Stimulated activated CD8-positive, alpha-beta memory T cell treated with anti-CD3 and anti-CD28 coated beads, Interleukin-4, amount 100 ng/mL, for 24 hours (primary cell): ENCODE measurements around the gene IFNAR2.

Experiments used
- DNase-seq: peaks from one replicate; pipeline ENCODE4 v3.0.0-alpha.2; 2020; ENCODE audit warnings: low read depth

The IFNAR2 gene

GRCh38 chr21:33229784-33230544 is at the start of gene IFNAR2:
IFNAR2 (plus strand) TSS chr21:33229938; CDS start chr21:33241923, 11,985 bp downstream.
- DNase-seq = peak; percentile 70

GRCh38 chr21:33185852-33186251 is 43.9 kb upstream of the IFNAR2 start:
- DNase-seq = no peak

DNA sequence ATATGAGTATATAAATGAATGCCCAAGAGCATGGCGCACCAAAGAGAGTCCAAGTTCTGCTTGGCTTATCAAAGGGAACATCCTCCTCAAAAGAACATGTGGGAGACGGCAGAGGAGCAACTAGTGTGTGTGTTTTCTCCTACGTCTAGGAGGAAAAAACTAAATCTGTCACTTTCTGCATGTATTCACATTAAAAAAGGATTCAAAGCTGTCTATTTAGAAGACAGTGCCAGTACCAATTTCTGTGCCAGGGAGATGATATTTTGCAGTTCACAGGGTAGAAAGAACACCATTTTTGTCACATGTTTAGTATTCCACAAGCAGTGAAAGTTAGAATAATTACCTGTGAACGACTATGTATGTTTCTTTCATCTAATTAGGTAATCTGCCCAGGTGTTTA is 42.5 kb upstream of the IFNAR2 start:
- DNase-seq = no peak

DNA sequence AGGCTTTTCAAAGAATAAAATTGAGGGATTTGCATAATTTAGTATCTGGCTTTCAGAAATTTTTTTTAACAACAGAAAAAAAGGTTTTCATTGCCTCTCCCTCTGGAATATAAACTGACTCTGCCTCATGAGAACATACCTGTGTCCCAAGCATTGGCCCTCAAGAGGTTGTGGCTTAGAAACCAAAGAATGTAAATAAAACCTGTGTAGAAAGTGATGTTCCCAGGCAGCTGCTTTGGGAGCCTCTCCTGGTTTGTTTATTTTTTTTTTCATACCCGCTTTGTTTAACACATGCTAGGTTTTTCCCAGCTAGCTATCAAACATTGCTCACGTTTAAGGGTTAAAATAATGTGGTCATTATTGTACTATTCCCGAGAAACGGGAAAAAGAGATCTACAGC is 40.5 kb upstream of the IFNAR2 start:
- DNase-seq = no peak

DNA sequence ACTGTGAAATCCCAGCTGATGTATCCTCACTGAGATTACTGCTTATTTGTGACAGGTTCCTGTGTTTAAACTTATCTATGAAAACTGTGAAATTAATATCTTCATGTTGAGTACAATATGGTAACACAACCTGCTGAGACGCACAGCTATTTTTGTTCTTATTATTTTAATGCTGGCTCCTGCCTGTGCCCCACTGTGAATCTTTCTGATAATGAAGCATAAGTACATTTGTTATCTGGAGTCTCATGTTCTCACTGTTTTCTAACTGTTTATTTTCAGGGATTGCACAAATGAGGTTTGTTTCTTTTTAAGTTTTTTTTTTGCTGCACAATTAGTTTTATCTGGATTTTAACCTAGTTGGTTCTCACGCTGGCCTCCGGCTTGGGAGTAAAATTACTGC is 39.9 kb upstream of the IFNAR2 start:
- DNase-seq = no peak

GRCh38 chr21:33196941-33197374 is 32.8 kb upstream of the IFNAR2 start:
- no peak for DNase-seq

DNA sequence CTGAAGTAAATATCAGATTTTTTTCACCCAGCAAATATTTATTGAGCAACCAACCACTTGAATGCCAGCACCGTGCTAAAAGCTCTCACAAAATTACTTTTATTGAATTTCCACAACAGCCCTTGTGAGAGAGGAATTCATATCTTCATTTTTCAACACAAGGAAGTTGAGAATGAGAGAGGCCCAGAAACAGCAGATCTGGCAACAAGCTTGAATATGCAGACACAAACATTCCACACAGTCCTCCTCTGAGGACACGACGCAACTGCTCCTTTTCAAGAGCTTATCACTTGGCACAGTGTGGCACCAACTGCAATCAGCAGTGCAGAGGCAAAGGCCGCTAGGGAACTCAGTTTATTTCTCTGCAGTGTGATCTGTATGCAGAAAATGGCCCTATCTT is 32.2 kb upstream of the IFNAR2 start:
- no peak for DNase-seq

DNA sequence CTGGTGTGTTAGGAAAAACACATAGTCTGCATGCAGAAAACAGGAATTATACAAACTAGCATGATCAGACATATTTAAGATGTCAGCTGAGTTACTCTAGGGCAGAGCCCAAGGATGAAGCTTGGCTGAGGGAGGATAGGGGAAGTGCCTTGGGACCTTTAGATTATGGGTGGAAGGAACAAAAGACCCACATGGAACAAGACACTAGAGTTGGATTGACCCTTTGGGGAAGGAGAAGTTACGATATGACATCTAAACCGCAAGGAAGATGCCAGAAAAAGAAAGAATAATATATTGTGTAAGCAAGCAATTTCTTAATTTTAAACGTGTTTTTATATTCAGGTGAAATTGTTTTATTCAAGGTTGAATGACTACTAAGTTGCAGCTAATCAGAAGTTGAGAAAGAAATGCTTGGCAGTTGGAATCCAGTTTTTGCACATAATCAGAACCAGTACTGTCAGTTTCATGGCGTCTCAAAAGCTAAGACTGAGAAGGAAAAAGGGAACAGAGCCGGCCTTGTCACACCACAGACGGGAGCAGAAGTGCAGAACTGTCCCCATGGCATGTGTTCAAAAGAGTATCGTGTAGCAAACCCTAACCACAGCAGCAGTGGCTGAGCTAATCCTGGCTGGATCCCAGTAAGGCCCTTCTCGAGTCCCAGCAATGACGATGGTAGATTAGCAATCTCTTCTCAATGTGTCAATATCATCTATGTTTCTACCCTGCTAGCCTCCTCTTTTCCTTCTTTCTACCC is 31.2 kb upstream of the IFNAR2 start:
- DNase-seq = no peak

DNA sequence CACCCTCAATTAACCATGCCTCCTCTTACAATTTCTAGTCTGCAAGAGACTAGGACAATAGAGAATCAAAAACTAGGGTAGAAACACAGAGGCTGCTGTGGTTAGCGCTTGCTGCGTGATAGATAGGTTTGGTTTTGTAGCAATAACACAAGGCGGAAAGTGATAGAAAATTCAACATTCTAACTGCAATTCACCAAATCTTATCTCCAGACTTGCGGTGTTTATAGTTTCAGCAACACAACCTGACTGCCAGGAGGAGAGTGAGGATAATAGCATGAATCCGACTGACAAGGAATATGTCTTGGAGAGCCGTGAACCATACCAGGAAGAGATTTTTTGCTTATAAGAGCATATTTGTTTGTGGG is 30.7 kb upstream of the IFNAR2 start:
- no peak for DNase-seq

DNA sequence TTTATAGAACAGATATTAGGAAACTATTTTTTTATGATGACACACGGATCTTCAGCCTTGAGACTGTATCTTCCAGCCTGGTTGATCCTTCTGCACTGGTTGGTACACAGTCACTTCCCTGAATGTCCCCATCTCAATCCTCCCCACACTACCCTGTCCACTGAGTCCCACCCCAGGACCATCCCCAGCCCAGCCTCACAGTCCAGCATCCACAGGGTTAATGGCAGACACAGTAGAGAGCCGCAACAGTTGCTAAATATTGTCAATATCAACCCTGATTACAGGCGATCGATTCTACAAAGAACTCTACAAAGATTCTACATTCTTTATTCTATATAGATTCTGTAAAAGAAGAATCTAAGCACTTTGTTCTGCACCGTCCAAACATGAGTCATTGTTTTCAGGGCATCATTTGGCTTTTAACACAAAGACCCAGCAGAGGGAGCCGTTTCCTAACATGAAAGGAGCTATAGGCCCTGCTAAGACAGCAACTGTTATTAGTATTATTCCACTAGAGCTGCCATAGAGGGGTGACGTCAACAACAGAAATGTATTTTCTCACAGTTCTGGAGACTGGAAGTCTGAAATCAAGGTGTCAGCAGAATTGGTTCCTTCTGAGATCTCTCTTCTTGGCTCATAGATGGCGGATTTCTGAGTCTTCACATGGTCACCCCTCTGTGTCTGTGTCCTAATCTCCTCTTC is 30.1 kb upstream of the IFNAR2 start:
- peak; percentile 61 for DNase-seq

DNA sequence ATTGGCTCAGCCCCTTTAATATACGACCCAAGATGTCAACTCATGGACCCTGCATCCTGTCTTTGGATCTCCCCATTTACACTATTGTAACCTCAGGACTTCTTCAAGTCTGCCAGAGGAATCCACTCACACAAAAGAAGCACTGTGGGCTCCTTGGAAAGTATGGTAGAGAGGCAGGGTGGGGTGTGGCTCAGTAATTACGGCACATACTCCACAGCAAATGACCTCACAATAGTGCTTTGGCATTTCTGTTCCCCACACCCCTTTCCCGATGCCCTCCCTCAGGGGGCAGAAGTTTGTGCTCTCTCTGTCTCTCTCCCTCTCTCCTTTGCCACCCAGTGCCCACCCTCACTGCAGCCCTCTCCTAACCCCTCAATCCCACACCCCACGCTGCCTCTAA is 27.8 kb upstream of the IFNAR2 start:
- no peak for DNase-seq

- DNase-seq = no peak
These were observed 27.0 kb upstream of the IFNAR2 start for GRCh38 chr21:33202464-33203363.

DNA sequence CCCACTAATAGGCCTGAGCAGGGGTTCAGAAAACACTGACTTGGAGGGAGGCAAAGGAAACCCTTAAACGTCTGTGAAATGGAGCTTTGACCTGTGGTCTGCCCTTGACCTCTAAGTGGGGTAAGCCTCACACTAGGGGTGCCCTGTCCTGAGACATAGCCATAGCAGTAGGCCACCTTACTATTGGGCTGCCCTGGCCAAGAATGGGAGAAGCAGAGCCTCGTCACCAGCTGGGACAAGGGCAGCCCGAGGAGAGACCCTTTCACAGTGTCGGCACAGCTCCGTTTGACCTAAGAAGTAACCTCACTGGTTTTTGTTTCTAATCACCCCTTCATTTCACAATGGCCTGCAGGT is 26.4 kb upstream of the IFNAR2 start:
- DNase-seq = no peak

DNA sequence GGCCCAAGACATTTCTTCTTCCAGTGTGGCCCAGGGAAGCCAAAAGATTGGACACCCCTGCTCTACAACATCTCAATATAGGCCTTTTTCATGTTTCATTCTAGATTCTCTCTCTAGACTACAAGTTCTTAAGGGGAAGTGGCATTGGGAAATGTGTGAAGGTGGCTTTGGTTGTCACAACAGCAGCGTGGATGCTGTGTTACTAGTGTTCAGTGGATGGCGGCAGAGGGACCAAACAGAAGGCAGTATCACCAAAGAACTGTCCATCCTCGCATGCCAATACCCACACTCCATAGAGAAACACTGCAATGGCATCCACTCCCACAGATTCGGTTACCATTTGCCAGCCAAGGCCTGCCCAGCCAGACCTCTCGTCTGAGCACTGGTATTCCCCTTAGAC is 24.3 kb upstream of the IFNAR2 start:
- no peak for DNase-seq

GRCh38 chr21:33206771-33207281 is 22.9 kb upstream of the IFNAR2 start:
- DNase-seq = no peak

DNA sequence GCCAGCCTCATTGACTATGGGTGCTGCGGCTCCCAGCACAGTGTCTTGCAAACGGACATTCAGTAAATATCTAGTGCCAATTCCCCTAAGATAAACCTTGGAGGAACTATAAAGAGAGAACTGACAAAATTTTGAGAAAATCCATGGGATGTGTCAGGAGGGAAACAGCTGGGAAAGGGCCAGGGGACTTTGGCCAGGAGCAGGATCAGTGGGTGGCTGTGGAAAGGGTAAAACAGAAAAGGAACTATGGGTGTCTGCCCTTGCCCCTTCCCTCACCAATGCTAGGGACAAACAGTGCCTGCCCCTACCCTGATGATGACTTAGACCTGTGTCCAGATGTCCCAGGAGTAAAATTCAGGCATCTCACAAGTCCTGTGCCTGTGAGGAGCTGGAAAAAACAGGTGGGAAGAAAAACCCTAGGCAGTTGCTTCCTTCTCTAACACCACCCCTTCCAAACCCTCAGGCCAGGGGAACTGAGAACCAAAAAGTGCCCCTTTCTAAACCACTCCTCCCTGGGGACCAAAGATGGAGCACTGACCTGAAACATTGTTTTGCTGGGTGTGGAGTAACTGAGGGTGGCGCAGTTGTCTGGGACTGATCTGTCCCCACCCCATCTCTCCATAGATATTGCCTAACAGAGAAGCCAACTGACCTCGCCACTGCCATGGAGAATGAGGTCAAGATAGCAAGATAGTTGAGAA is 22.1 kb upstream of the IFNAR2 start:
- no peak for DNase-seq

DNA sequence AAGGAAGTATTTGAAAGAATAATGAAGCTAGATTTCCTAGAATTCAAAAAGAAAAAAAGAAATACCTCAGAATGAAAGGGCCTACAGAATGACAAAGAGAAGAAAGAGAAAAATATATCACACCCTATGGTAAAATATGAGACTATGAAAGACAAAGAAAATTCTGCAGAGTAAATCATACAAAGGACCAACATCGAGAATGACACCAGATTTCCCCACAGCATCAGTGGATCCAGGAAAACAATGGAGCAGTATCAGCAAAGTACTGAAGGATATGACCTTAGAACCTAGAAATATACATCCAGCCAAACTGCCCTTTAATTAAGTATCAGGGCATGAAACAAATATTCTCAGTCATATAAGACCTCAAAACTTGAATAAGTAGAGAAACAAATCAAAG is 21.2 kb upstream of the IFNAR2 start:
- DNase-seq = no peak

DNA sequence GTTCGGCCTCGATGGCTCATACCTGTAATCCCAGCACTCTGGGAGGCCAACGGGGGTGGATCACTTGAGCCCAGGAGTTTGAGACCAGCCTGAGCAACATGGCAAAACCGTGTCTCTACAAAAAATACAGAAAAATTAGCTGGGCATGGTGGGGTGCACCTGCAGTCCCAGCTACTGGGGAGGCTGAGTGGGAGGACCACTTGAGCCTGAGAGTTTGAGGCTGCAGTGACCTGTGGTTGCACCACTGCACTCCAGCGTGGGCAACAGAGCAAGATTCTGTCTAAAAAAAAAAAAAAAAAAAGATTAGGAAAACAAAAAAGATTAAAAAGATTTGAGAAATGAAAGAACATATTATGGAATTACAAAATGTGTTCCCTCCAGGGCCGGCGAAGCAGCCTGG is 18.4 kb upstream of the IFNAR2 start:
- DNase-seq = no peak

DNA sequence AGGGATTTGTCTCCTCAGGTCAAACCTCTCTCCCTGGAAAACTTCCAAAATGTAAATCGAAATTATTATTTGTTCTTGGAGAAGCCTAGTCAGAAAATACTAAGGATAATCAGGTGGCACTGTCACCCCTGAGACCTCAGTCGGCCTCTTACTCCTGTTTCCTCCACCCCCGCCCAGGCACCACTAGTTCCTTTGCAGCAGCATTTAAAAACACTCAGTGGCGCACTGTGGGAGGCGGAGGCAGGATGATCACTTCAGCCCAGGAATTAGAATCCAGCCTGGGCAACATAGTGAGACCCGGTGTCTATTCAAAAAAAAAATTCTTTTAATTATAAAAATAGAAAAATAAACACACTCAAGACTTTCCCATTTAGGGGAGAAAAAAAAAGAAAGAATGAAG is 18.0 kb upstream of the IFNAR2 start:
- DNase-seq = no peak

- no peak for DNase-seq
These were observed 17.4 kb upstream of the IFNAR2 start for GRCh38 chr21:33212159-33212851.

DNA sequence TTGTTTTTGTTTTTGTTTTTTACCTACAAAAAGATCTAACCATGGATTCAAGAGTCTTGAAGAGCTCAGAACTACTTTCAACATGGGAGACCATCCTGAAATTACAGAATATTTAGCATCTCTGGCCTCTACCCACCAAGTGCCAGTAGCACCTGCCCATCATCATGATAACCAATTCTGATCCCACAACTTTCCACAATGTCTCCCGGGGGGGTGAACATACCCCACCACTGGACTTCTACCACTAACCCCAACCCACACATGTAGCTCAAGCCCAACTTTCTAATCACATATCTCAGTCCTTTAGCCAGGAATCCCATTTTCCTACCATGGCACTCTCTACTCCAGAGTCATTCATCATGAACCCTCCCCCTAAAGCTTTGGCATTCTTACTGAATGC is 15.7 kb upstream of the IFNAR2 start:
- no peak for DNase-seq
